SH-SY5Y (cell line): ENCODE measurements around the gene CCSER1.

Source experiments
- GATA2 ChIP-seq: IDR thresholded peaks from 2 replicates; pipeline ENCODE4 v1.6.1; 2011; ENCODE audit warnings: mild to moderate bottlenecking, low read depth, low read length
- GATA3 ChIP-seq: IDR thresholded peaks from 2 replicates; pipeline ENCODE4 v1.6.1; 2011; ENCODE audit warnings: low read depth, mild to moderate bottlenecking, low read length, moderate library complexity

- TF ChIP-seq GATA2, result no peak
- TF ChIP-seq GATA3, result no peak
Observed at GRCh38 chr4:90209922-90210321, 82.7 kb downstream of the CCSER1 start.
